Measurements from ENCODE around the gene UBE2V1.

Gene UBE2V1

DNA sequence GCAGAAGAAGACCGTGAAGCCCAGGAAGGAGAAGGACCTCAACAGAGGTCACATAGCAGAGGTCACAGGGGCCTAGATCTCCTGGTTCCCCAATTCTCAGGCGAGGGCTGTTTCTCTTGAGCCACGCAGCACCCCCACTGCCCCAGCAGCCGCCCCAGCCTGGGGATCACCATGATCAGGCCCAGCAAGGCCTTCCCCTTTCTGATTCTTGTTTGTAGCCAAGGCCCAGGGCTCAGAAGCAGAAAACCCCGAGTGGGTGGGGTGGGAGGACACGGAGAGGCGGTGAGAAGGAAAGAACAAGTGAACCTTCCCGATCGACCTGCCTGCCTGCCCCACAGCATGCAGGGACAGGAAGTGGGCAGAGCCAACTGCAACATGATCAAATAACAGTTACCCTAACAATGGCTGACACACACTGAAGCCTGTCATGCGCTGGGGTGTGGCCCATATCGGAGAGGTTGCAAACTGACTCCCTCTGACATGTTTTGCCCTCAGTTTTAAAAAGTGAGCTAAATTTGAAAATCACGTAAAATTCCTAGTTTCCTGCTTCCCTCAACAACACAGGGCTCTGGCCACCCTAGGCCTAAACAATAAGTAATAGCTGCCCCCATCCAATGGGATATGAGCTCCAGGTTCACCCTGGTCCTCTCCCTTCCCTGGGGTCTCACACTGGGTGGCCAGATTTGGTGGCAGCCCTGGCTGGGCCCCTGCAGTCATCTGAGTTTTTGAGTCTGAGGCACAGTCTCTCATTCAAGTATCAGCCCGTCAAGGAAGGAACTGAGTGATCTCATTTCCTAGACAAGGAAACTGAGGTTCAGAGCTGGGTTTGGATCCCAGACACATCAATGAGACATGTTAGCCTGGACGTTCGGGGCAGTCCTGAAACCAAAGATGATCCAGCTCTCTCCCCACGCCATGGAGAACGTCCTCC lies 34.0 kb upstream of the UBE2V1 start:
- TF ChIP-seq, protein P1, sequence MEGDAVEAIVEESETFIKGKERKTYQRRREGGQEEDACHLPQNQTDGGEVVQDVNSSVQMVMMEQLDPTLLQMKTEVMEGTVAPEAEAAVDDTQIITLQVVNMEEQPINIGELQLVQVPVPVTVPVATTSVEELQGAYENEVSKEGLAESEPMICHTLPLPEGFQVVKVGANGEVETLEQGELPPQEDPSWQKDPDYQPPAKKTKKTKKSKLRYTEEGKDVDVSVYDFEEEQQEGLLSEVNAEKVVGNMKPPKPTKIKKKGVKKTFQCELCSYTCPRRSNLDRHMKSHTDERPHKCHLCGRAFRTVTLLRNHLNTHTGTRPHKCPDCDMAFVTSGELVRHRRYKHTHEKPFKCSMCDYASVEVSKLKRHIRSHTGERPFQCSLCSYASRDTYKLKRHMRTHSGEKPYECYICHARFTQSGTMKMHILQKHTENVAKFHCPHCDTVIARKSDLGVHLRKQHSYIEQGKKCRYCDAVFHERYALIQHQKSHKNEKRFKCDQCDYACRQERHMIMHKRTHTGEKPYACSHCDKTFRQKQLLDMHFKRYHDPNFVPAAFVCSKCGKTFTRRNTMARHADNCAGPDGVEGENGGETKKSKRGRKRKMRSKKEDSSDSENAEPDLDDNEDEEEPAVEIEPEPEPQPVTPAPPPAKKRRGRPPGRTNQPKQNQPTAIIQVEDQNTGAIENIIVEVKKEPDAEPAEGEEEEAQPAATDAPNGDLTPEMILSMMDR (IDR thresholded peaks at IDR 0.05): no peak

DNA sequence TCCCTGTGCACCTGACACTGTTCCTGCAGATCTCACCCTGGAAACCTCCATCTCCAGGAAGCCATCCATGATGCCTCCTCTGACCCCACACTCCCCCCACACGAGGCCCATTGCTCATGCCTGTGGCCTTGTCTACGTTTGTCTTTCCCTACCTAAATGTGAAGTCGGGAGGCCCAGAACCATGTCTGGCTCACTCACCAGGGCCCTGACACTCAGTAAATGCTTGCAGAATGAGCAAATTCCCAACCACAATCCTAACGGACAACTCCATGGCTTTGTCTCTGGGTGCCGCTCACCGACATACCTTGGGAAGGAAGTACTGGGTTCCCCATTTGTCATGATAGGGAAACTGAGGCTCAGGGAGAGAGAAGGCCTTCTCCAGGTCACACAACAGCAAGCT lies 33.3 kb upstream of the UBE2V1 start:
- TF ChIP-seq, protein P1 (IDR thresholded peaks at IDR 0.05): no peak

DNA sequence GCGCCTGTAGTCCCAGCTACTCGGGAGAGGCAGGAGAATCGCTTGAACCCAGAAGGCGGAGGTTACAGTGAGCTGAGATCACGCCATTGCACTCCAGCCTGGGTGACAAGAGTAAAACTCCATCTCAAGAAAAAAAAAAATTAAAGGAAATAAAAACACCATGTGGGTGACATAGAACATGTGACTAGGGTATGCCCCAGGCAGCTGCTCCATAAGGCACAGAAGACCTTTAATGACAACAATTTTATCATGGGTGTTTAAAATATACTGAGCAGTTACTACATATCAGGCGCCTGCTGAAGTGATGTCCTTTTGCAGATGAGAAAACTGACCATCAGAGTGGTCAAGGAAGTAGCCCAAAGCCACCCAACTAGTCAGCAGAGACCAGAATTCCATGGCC lies 32.6 kb upstream of the UBE2V1 start:
- TF ChIP-seq, protein P1 (IDR thresholded peaks at IDR 0.05): no peak

DNA sequence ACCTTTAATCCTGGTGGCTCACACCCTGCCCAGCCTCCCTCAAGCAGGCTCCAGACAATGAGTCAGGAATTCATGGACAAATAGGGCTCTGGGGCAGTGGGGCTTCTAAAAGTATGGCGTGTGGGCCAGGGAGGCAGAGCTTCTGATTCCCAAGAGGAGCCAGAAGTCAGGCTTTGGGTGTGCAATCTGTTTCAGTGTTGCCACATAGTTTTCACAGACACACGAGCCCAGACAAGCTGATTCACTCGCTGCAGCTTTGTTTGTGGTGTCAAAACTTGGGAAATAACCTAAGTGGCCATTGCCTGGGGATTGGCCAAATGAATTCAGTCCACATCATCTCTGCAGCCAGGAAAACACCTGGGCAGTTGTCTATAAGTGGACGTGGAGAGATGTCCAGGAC lies 31.4 kb upstream of the UBE2V1 start:
- TF ChIP-seq, protein P1 (IDR thresholded peaks at IDR 0.05): no peak

DNA sequence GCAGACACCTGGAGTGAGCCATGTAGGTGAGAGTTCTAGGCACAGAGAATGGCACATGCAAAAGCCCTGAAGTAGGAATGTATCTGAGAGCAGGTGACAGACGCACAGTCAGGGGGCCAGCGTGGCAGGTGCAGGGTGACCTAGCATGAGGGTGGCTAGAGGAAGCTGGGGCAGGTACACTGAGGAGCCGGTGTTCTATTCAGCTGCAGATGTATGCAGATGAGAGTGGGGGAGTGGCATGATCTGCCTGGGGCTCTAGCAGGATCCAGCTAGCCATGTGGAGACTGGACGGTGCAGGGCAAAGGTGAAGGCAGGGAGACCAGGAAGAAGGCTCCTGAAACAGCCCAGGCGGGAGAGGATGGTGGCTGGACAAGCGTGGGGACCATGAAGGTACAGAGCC lies 29.9 kb upstream of the UBE2V1 start:
- TF ChIP-seq, protein P1 (IDR thresholded peaks at IDR 0.05): no peak

DNA sequence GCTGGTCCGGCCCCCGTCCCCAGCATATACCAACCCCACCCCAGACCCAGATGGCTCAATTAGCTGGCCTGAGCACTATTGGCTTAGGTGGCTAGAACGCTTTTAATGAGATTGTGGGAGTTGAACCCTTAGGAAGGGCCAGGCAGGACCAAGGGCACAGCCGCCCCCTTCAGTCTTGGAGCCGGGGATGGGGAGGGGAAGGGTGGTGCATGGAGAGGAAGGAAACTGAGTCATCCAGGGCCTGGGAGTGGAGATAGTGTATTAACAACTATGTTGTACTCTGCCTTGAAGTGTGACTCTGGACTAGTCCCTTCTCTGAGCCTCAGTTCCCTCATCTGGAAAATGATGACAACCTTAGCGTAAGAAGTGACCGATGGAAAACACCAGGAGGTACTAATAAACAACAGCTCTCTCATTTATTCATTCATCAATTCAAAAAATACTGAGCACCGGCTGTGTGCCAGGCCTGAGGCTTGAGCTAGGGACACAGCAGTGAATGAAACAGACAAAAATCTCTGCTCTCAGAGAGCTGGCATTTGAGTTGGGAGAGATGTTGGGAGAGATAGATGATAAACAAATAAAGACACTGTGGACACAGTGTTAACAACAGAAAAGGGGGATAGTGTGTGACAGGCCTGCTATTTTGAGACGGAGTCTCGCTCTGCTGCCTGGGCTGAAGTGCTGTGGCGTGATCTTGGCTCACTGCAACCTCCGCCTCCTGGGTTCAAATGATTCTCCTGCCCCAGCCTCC lies 29.0 kb upstream of the UBE2V1 start:
- TF ChIP-seq, protein P1 (IDR thresholded peaks at IDR 0.05): no peak

DNA sequence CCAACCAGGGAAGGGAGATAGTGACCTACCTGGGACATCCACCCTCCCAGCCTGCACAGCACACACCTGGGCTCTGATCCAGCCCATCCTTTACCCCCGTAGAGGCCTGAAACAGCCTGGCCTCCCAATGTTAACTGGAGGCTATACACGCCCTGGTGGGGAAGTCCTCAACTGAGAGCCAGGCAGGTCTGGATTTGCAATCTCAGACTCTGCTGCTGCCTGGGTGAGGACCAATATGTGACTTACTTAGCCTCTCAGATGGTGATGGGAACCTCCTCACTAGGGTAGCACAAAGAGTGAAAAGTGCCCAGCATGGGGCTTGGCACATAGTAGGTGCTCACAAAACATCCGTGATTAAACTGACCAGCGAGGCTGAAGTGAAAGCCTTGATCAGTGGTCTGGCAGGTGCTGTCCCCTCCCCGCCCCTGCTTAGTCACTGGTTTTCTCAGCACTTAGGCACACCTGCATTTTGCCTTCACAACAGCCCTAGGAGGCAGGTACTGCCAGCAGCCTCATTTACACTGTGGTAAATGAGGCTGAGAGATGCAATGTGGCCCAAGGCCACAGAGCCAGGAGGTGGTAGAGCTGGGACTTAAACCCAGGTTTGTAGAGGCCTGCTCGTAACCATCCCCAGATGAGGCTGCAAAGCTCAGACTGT lies 28.2 kb upstream of the UBE2V1 start:
- TF ChIP-seq, protein P1 (IDR thresholded peaks at IDR 0.05): no peak
